ENCODE measurements around the gene IGFN1. TPM values are rescaled to one million over a fixed set of nuclear protein-coding genes. Genes with fewer than 3 reads are reported as not detected.

Gene IGFN1
- total and polyA plus RNA-seq, 10 of the 15 experiments (the other 5 are each of a cell fraction or from before 2014, with no cell fraction given): not detected

GRCh38 chr1:201220388-201220715, 29.7 kb downstream of the IGFN1 start:
- intact Hi-C loops (cut with micrococcal nuclease; ENCODE audit: unreplicated experiment): loop anchor here (10.0 kb wide), 1 partner anchor 136 kb away; no protein-coding TSS in a partner anchor
- no peak overlapping the region for H2AFZ ChIP-seq (ENCODE audit: control insufficient read depth, low read depth, low read length)
- no peaks in the 10 kb centered on the region for H3K79me2 ChIP-seq (ENCODE audit: control insufficient read depth, insufficient read depth, low read length)
- H3K4me2 ChIP-seq (ENCODE audit: control insufficient read depth, insufficient read depth): no peak overlapping the region
- peaks cover 4% of the 10 kb centered on the region; the same call in 1 of the 2 replicates for H4K20me1 ChIP-seq (ENCODE audit: control insufficient read depth, insufficient read depth)
- no peak overlapping the region for H3K4me3 ChIP-seq
- in situ Hi-C loops (cut with MboI): no loop called here
- CTCF ChIA-PET: interaction anchor here (0.7 to 1.6 kb wide), 2 partner anchors 19 to 68 kb away, joined by 3 read pairs; no protein-coding TSS in a partner anchor
- 25% methylated on average over 1 of the region's 1 CpG for WGBS (ENCODE audit: insufficient coverage, insufficient replicate concordance, low lambda C conversion rate, missing lambda C conversion rate)
- ATAC-seq (no peak), DNase-seq (ENCODE audit: low read depth, low spot score) (no peak), FAIRE-seq (no peak)
- POLR2A ChIA-PET: no interaction called here
- SMC1A ChIA-PET (ENCODE audit: uncharacterized antibody, unreplicated experiment): no interaction called here
- H3K27ac ChIP-seq (ENCODE audit: control insufficient read depth, insufficient read depth): no peak overlapping the region
- H3K36me3 ChIP-seq (ENCODE audit: control insufficient read depth in 2 of 2, insufficient read depth in 2 of 2, low read length in 1 of 2): no peaks in the 10 kb centered on the region
- H3K27me3 ChIP-seq (replicated peaks in 1 of 2; ENCODE audit: control insufficient read depth in 2 of 2, insufficient read depth in 2 of 2, low read length in 1 of 2): peaks cover 0 to 3% of the 10 kb centered on the region in 2 experiments; a peak in 3 of 4 replicates
- no peak overlapping the region for H3K9ac ChIP-seq (ENCODE audit: control insufficient read depth, insufficient read depth, low read length)
- RAD21 ChIA-PET (ENCODE audit: unreplicated experiment): no interaction called here
- BruUV-seq (replicated peaks): no TSS peak
- no peaks in the 10 kb centered on the region for H3K9me3 ChIP-seq (replicated peaks; ENCODE audit: control insufficient read depth, insufficient read depth, low read length)
- H3K4me1 ChIP-seq (ENCODE audit: control insufficient read depth, insufficient read depth, low read length): no peaks in the 10 kb centered on the region
- TF ChIP-seq KAT2A (conservative IDR thresholded peaks at IDR 0.05; ENCODE audit: control insufficient read depth, low read depth, low read length) (no peak), BACH1 (IDR thresholded peaks at IDR 0.05; ENCODE audit: borderline replicate concordance) (no peak), ZNF274 (IDR thresholded peaks at IDR 0.05; ENCODE audit: insufficient read depth, insufficient read length) (no peak), SIN3A (IDR thresholded peaks at IDR 0.05; ENCODE audit: low read depth, low read length) (no peak), CBX5 (IDR thresholded peaks at IDR 0.05; ENCODE audit: low read depth) (no peak), ATF3 (IDR thresholded peaks at IDR 0.05; ENCODE audit: borderline replicate concordance, extremely low read depth, low read depth, low read length) (no peak), TAF1 (IDR thresholded peaks at IDR 0.05; ENCODE audit: borderline replicate concordance, low read depth, low read length) (no peak), POLR2AphosphoS5 (IDR thresholded peaks at IDR 0.05; ENCODE audit: low read length) (no peak), SKIL (IDR thresholded peaks at IDR 0.05; ENCODE audit: low read depth, poor library complexity, severe bottlenecking) (no peak), BRCA1 (IDR thresholded peaks at IDR 0.05; ENCODE audit: low read depth, low read length) (no peak), JUND (IDR thresholded peaks at IDR 0.05; ENCODE audit: low read depth, low read length) (no peak), YY1 (IDR thresholded peaks at IDR 0.05; ENCODE audit: low read depth, low read length) (no peak), SUPT20H (IDR thresholded peaks at IDR 0.05; ENCODE audit: borderline replicate concordance, control insufficient read depth, low read depth, low read length) (no peak), CHD2 (IDR thresholded peaks at IDR 0.05; ENCODE audit: borderline replicate concordance, low read depth, low read length) (no peak), NFXL1 (IDR thresholded peaks at IDR 0.05; ENCODE audit: borderline replicate concordance) (no peak), CUX1 (IDR thresholded peaks at IDR 0.05; ENCODE audit: insufficient replicate concordance, low read depth, low read length) (no peak)
- TF ChIP-seq, protein P1, sequence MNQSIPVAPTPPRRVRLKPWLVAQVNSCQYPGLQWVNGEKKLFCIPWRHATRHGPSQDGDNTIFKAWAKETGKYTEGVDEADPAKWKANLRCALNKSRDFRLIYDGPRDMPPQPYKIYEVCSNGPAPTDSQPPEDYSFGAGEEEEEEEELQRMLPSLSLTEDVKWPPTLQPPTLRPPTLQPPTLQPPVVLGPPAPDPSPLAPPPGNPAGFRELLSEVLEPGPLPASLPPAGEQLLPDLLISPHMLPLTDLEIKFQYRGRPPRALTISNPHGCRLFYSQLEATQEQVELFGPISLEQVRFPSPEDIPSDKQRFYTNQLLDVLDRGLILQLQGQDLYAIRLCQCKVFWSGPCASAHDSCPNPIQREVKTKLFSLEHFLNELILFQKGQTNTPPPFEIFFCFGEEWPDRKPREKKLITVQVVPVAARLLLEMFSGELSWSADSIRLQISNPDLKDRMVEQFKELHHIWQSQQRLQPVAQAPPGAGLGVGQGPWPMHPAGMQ (IDR thresholded peaks at IDR 0.05; ENCODE audit: borderline replicate concordance): no peak

Data from GM12878 (cell line).